ENCODE measurements around the gene CAMK1G. TPM values are rescaled to one million over a fixed set of nuclear protein-coding genes. Genes with fewer than 3 reads are reported as not detected.

Gene CAMK1G
- total and polyA plus RNA-seq, 2 donors (not counting 1 experiment from before 2014, with no cell fraction given) = not detected

DNA sequence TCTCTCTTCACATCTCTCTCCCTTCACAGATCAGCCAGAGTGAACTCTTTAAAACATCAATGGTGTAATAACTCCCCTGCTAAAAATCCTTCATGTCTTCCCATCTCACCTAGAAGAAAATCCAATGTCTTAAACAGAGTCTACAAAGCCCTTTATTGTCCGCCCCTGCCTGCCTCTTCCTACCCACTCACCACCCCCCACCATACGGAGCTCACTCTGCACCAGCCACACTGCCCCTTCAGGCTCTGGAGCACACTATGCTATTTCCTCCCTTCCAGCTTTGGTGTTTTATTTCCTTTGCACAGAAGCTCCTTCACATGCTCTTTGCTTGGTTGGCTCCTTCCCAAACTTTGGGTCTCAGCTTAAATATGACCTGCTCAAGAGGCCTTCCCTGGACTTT is 10.2 kb downstream of the CAMK1G start:
- H3K27me3 Mint-ChIP-seq = peaks cover 46% of the 10 kb centered on the region

DNA sequence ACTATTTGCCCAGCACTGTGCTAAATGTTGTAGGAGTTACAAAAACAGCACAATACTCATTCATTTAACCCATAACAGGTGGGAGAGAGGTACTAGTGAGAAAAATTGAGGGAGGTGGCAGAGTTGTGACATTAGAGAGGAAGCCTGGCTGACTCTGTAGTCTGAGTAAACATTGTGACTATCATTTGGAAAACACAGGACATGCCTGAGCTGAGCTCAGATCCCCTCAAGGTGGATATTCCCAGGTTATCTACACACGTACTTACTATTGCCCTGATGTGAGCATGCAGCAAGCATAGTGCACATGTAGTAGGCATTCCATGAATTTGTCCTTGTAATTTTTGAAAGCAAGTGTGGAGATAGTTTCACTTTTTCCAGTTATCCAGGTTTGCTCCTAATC is 10.9 kb downstream of the CAMK1G start:
- no peak overlapping the region for H3K4me3 ChIP-seq (ENCODE audit: control extremely low read depth in 1 of 5, extremely low read depth in 1 of 5, insufficient read depth in 1 of 5, low read depth in 2 of 5, low read length in 4 of 5)
- intact Hi-C loops (cut with micrococcal nuclease) = no loop called here
- no peaks in the 10 kb centered on the region for H3K9me3 ChIP-seq (ENCODE audit: control extremely low read depth in 1 of 3, control insufficient read depth in 2 of 3, insufficient read depth in 1 of 3, low read length in 2 of 3)
- no peaks in the 10 kb centered on the region for H4K20me1 ChIP-seq (ENCODE audit: control insufficient read depth, insufficient read depth, low read length, poor library complexity, severe bottlenecking)
- H2AFZ ChIP-seq (ENCODE audit: insufficient read depth, low read depth, low read length, poor library complexity, severe bottlenecking) = no peak overlapping the region
- no peaks in the 10 kb centered on the region for H3K9me3 Mint-ChIP-seq (ENCODE audit: insufficient read depth)
- DNase-seq (no peak), ATAC-seq (ENCODE audit: low read depth) (no peak)
- no peaks in the 10 kb centered on the region for H3K79me2 ChIP-seq (ENCODE audit: control insufficient read depth, insufficient read depth, low read length)
- H3K9ac ChIP-seq (ENCODE audit: low read length) = no peak overlapping the region
- H3K27me3 Mint-ChIP-seq = peaks cover 46% of the 10 kb centered on the region
- no CpG with 5 or more reads among the region's 1 CpG for WGBS (ENCODE audit: insufficient coverage)
- H3K27ac ChIP-seq (ENCODE audit: low read length in 2 of 2) = no peak overlapping the region
- H3K4me1 ChIP-seq (ENCODE audit: control insufficient read depth in 2 of 2, insufficient read depth in 2 of 2, low read length in 2 of 2) = no peaks in the 10 kb centered on the region
- TF ChIP-seq, protein P1, sequence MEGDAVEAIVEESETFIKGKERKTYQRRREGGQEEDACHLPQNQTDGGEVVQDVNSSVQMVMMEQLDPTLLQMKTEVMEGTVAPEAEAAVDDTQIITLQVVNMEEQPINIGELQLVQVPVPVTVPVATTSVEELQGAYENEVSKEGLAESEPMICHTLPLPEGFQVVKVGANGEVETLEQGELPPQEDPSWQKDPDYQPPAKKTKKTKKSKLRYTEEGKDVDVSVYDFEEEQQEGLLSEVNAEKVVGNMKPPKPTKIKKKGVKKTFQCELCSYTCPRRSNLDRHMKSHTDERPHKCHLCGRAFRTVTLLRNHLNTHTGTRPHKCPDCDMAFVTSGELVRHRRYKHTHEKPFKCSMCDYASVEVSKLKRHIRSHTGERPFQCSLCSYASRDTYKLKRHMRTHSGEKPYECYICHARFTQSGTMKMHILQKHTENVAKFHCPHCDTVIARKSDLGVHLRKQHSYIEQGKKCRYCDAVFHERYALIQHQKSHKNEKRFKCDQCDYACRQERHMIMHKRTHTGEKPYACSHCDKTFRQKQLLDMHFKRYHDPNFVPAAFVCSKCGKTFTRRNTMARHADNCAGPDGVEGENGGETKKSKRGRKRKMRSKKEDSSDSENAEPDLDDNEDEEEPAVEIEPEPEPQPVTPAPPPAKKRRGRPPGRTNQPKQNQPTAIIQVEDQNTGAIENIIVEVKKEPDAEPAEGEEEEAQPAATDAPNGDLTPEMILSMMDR (IDR thresholded peaks at IDR 0.05) = no peak
- TF ChIP-seq EZH2 (IDR thresholded peaks at IDR 0.05; ENCODE audit: borderline replicate concordance, insufficient read depth, low read depth, low read length, poor library complexity, severe bottlenecking) = no peak
- no peak overlapping the region for H3K27ac Mint-ChIP-seq
- ChIA-PET POLR2A (no interaction called here), CTCF (no interaction called here)
- peaks cover 0 to 10% (median 4%) of the 10 kb centered on the region in 4 experiments for H3K27me3 ChIP-seq (replicated peaks in 1 of 4; ENCODE audit: control extremely low read depth in 1 of 4, control insufficient read depth in 3 of 4, insufficient read depth in 4 of 4, low read length in 3 of 4)
- H3K36me3 ChIP-seq (replicated peaks in 1 of 2; ENCODE audit: control extremely low read depth in 1 of 2, control insufficient read depth in 1 of 2, extremely low read depth in 1 of 2, insufficient read depth in 2 of 2, low read length in 1 of 2) = no peaks in the 10 kb centered on the region
- no peaks in the 10 kb centered on the region for H3K4me1 Mint-ChIP-seq
- H3K4me2 ChIP-seq (replicated peaks; ENCODE audit: low read depth, low read length, poor library complexity, severe bottlenecking) = no peak overlapping the region
- H3K4me3 Mint-ChIP-seq = no peak overlapping the region

More for the DNA sequence above, 10.2 kb downstream of the CAMK1G start:
- 58% methylated on average over 2 of the region's 2 CpGs for WGBS (ENCODE audit: insufficient coverage)
- CTCF ChIA-PET = no interaction called here
- no peak for TF ChIP-seq EZH2 (IDR thresholded peaks at IDR 0.05; ENCODE audit: borderline replicate concordance, insufficient read depth, low read depth, low read length, poor library complexity, severe bottlenecking)
- TF ChIP-seq, protein P1 (IDR thresholded peaks at IDR 0.05) = no peak
- Mint-ChIP-seq H3K4me1 (no peaks in the 10 kb centered on the region), H3K4me3 (no peak overlapping the region), H3K27ac (no peak overlapping the region), H3K9me3 (ENCODE audit: insufficient read depth) (no peaks in the 10 kb centered on the region)
- H2AFZ ChIP-seq (ENCODE audit: insufficient read depth, low read depth, low read length, poor library complexity, severe bottlenecking) = no peak overlapping the region
- no peaks in the 10 kb centered on the region for H3K9me3 ChIP-seq (ENCODE audit: control extremely low read depth in 1 of 3, control insufficient read depth in 2 of 3, insufficient read depth in 1 of 3, low read length in 2 of 3)
- intact Hi-C loops (cut with micrococcal nuclease) = no loop called here
- no peak overlapping the region for H3K4me2 ChIP-seq (replicated peaks; ENCODE audit: low read depth, low read length, poor library complexity, severe bottlenecking)
- no peak overlapping the region for H3K4me3 ChIP-seq (ENCODE audit: control extremely low read depth in 1 of 5, extremely low read depth in 1 of 5, insufficient read depth in 1 of 5, low read depth in 2 of 5, low read length in 4 of 5)
- no peak for DNase-seq
- no peak overlapping the region for H3K9ac ChIP-seq (ENCODE audit: low read length)
- no peak overlapping the region for H3K27ac ChIP-seq (ENCODE audit: low read length in 2 of 2)
- POLR2A ChIA-PET = no interaction called here
- peaks cover 0 to 8% (median 5%) of the 10 kb centered on the region in 4 experiments for H3K27me3 ChIP-seq (replicated peaks in 1 of 4; ENCODE audit: control extremely low read depth in 1 of 4, control insufficient read depth in 3 of 4, insufficient read depth in 4 of 4, low read length in 3 of 4)
- no peaks in the 10 kb centered on the region for H3K36me3 ChIP-seq (replicated peaks in 1 of 2; ENCODE audit: control extremely low read depth in 1 of 2, control insufficient read depth in 1 of 2, extremely low read depth in 1 of 2, insufficient read depth in 2 of 2, low read length in 1 of 2)
- H3K79me2 ChIP-seq (ENCODE audit: control insufficient read depth, insufficient read depth, low read length) = no peaks in the 10 kb centered on the region
- H3K4me1 ChIP-seq (ENCODE audit: control insufficient read depth in 2 of 2, insufficient read depth in 2 of 2, low read length in 2 of 2) = no peaks in the 10 kb centered on the region
- ATAC-seq (ENCODE audit: low read depth) = no peak
- no peaks in the 10 kb centered on the region for H4K20me1 ChIP-seq (ENCODE audit: control insufficient read depth, insufficient read depth, low read length, poor library complexity, severe bottlenecking)
